GM18861 (cell line): Measurements from ENCODE around the gene TRDMT1.
A peak's percentile ranks its signal among the peaks of the same experiment; 100 is the strongest.

Experiments used
- ATAC-seq: cut with Tn5 transposase; IDR thresholded peaks from one replicate; pipeline ENCODE4 v1.9.1; 2021; ENCODE audit not compliant: unreplicated experiment

Gene TRDMT1

DNA sequence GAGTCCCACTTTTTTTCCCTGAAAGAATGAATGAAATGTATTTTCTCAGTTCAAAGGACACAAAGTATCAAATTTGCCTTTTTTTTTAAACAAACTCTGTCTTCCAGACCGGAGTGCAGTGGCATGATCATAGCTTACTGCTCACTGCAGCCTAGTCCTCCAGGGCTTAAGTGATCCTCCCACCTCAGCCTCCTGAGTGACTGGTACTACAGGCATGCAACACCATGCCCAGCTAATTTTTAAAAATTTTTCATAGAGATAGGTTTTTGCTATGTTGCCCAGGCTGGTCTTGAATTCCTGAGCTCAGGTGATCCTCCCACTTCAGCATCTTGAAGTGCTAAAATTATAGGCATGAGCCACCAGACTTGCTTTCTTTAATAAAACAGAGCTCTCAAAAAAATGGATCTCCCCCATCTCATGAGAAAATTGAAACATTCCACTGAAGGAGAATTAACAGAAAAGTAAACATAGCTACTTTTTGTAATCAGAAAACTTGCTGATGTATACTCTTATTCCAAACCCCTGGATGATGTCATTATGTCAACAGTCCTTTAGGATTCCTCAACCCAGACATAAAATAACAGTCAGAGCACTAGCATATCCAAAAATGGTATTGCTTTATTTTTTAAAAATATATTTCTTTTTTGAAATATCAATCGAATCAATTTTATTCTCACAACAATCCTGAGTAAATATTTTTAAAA lies 12.3 kb upstream of the TRDMT1 start:
- ATAC-seq = no peak

DNA sequence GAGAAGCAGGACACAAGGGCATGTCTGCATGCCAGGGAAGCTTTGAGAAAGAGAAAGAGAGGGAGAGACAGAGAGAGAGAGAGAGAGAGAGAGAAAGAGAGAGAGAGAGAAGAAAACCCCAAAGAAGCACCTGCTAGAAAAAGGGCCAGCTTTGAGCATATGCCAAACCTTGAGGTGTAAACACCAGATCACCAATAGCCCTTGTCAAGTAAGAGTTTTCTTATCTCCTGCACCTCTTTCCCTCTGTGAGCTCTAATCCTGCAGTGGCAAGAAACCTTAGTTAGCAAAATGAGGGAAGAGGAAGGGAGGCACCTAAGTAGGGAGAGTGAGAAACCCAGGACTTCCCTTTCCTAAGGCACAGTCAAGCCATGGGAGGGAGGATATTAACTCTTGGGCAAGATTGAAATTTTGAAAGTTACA lies 11.3 kb upstream of the TRDMT1 start:
- no peak for ATAC-seq

DNA sequence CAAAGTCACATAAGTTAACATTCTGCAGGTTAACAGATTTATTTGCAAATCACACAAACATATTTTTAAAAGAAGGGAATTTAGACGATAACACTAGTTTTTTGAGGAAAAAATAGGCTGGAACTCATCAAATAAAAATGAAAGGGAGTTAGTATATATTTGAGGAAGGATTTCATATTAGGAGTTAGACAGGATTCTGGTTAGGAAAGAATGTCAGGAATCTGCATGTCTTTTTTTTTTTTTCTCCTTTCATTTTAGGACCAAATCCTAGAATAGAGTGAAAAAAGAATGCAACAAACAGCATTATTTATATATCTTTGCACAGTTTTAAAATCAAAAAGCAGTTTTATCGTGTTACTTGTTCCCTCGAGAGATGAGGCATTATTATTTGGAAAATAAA lies 8.9 kb upstream of the TRDMT1 start:
- ATAC-seq = no peak

DNA sequence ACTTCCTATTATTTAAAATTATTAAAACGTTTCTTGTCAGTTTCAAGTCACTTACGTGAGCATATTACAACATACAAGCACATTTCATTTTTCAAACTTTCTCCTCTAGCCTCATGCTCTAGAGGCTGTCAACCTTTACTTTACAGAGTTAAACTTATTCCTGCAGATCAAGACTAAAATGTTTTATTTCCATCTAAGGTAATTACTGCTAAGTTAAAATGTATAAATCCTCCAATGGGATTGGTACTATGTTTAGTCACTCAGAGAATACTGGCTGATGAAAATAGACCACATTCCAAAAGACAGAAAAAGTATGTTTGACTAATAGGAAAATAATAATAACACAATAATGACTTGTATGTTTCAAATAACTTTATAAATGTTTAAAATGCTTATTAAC lies 8.4 kb upstream of the TRDMT1 start:
- no peak for ATAC-seq

DNA sequence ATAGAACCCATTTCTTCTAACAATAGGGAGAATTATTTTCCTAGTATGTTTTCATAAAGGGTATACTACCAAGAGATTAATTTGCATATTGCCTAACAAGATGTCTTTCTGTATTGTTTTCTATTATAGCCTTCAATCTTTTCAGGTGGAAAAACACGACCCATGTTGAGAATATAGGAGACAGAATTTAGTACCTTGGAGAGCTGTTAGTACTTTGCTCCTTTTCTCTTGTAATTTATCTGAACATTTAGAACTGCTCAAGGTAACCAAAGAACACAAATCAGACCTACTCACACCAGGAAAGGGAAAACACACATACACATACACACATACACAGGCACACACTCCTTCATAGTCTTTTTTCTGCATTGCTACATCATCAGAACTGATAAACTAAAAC lies 7.8 kb upstream of the TRDMT1 start:
- no peak for ATAC-seq

DNA sequence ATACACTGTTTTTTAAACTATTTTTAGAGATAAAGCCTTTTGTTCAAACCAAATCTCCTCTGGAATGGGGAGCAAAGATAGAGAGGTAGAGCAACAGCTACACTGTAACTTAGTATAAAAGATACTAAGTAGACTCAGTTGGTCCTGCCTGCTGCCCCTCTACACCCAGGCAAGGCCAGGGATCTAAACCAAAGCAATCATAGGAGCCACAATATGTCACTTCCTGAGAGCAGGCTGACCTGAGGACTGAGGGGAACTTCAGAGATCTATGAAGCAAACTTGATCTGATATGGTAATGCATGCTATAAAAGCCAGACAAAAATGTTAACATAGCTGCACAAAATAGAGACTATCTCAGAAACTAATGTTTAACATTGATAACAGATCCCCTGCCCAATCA lies 7.0 kb upstream of the TRDMT1 start:
- no peak for ATAC-seq

DNA sequence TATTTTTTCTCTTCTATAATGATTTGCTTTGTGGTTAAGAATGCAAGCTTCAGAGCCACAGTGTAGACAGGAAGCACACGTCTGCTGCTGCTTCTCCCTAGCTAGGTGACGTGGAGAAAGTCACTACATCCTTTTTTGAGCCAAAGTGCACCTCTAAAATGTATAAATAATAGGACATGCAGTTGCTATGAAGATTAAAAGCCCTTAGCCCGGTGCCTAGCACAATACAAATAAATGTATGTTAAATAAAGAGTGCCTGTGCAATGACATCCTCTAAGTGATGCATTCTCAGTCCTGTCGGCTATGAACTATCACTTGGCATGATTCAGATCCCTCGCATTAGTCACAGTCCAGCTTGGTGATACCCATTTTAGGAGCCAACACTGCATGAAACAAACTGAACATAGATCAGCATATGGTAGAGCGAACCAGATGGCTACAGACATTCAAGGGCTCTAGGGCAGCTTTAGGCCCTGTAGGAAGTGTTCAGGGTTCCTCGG lies 4.8 kb upstream of the TRDMT1 start:
- peak; percentile 76 for ATAC-seq

DNA sequence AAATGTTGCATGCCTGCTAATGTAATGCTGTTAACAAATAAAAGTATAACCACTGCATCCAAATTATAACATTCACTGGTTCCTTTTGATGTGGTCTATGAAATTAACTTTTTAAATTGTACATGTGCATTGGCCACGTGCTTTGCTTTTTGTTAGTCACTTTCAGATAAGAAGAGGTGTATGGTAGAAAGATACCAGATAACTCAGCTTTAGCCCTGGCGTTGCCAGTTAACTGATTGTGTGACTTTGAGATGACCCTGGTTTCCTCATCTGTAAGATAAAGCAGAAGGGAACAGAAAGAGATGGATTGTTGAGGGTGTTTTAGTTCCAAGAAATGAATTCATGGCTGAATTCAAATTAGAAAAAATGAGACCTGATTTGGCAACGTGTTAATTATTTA lies 1.9 kb upstream of the TRDMT1 start:
- no peak for ATAC-seq

DNA sequence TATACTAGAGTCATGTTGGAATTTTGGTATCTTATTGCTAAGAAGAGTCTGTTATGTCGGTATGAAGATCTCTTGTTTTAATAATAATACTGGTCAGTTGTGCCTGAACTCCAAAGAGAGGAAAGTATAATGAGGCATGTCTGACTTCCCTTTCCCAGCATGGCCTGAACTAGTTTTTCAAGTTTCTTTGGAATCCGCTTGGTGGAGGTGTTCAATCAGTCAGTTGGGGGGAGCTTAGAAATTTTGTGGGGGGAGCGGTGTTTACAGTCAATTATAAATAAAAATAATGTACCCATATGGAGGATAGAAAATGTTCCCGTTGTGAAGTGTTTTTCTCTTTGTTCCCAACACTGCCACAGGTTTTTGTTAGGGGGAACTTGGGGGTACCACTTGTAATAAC lies 1.5 kb upstream of the TRDMT1 start:
- no peak for ATAC-seq

DNA sequence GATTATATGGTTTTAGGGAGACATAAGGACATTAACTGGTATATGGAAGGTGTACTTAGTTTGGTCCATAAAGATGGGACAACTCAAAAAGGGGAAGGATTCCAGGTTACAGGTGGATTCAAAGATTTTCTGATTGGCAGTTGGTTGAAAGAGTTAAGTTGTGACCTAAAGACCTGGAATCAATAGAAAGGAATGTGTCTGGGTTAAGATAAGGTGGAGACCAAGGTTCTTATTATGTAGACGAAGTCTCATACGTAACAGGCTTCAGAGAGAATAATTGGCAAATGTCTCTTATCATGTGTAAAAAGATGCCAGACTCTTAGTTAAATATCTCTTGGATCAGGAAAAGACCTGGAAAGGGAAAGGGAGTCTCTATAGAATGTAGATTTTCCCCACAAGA lies 1.0 kb upstream of the TRDMT1 start:
- ATAC-seq = no peak

DNA sequence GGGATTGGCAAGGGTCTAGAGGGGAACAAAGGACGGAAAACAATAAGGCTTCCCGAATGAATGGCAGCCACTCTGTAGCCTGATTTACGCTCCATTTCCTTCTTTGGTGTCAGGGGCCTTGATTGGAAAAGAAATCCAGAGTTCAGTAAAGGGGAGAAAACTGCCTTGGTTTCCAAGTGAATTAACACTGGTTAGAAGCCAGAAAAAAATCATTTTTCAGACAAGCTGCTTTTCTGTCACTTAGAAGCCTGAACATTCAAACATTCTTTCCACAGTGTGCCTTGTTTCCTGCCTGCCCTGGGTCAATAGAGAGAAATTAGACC lies 283 bp upstream of the TRDMT1 start:
- no peak for ATAC-seq

DNA sequence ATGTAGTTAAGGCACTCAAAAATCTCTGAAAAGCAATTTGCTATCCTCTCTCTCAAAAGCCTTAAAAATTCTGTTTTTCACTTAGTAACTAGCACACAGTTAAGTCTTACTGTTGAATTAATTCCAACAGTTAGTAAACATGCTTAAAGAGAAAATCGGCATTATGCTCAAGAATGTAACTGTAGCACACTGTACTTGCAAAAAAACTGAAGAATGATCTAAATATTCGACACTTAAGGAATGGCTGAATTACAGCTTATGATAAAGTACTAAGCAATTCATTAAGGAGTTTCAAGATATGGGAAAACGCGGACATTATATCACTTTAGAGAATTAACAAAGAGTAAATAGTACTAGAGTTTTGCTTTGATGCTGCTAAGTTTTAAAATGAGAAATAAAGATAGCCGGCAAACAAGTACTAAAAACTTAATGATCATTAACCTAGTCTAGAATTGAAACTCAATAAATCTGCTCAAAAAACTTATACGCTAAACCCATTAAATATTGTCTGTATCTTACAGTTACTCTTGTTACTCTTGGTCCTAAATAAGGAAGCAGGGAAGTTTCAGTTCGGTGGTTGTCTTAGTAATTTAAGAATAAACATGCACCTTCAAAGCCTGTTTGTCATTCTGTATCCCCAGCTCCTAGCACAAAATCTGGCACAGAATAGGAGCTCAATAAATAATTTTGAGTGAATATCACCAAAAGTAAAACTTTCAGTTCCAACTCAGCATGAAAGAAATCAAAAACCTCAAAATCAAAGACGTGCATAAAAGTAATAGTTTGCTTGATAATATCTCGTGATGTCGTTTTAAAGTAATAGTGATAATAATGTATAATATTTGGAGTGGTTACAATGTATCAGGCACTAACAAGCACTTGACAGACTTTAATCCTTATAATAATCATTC lies 1.2 kb downstream of the TRDMT1 start:
- no peak for ATAC-seq

DNA sequence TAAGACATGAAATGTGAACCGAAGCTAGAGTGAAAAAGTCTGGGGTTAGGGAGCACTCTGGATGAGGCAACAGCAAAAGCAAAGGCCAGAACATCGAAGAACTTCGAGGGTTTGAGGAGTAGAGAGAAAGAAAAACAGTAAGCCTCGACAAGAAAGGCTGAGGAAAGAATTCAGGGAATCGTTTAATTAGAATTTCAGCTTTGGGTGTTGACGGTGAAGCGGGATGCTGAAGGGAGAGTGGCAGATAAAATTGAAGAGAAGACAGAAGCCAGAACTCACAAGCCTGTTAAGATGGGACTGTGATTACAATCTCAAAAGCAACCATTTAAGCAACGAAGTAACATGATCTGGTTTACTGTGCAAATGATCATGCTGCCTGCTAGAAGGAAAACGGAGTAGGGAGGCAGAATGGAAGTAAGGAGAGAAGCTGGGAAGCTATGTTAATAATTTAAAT lies 2.1 kb downstream of the TRDMT1 start:
- ATAC-seq = no peak

DNA sequence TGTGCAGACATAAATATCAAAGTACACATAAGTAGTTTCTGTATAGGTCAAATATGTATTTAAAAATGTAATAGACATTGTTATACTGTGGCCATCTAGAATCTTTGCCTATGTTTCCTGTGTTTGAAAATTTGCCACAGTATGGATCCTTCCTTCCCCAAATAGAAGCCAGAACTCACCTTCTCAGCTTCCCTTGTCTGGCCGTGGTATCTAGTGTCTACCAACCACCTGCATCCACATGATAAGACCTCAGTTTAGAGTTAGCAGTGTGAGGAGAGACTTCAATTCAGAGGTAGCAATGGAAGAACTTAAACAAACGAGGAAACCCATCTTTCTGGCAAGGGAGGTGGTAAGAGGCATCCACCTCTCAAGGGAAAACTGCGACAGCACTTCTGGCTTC lies 4.9 kb downstream of the TRDMT1 start:
- no peak for ATAC-seq

DNA sequence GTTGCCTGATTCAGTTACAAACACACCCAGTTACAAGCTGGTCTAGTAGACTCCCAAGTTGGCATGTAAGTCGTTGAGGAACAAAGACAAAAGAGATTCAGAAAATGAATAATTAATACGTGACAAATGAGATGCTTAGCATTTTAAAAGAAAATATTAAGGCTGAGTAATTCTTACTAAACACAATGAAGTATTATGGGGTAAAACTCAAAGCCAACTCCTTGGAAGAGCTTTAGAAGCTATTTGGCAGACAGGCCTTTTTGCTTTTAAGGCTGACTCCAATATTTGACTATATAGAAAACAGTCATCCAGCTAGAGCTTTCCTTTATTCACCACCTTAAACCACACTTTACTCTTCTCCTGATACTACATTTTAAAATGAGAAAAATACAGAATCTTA lies 5.4 kb downstream of the TRDMT1 start:
- no peak for ATAC-seq

DNA sequence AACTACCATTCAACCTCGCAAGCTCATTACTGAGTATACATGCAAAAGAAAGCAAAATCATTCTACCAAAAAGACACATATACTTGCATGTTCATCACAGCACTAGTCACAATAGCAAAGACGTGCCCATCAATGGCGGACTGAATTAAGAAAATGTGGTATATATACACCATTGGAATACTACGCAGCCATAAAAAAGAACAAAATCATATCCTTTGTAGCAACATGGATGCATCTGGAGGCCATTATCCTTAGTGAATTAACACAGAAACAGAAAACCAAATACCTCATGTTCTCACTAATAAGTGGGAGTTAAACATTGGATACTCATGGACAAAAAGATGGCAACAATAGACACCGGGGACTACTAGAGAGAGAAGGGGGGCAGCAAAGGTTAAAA lies 6.4 kb downstream of the TRDMT1 start:
- no peak for ATAC-seq

DNA sequence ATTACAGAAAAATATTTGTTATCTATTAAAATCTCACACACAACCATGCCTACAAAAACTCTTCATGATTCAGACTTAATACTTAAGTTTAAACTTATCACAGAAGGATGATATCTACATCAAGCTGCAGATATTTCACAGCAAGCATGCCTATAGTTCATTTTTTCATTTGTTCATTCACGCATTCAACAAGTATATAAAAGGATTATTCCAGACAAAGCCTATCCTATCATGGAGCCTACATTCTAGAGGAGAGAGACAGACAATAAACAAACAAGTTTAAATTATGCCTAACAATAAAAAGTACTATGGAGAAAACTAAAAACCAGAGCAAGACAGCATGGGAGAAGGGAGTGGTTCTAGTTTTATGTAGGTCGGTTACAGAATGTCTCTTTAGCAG lies 10.9 kb downstream of the TRDMT1 start:
- no peak for ATAC-seq

DNA sequence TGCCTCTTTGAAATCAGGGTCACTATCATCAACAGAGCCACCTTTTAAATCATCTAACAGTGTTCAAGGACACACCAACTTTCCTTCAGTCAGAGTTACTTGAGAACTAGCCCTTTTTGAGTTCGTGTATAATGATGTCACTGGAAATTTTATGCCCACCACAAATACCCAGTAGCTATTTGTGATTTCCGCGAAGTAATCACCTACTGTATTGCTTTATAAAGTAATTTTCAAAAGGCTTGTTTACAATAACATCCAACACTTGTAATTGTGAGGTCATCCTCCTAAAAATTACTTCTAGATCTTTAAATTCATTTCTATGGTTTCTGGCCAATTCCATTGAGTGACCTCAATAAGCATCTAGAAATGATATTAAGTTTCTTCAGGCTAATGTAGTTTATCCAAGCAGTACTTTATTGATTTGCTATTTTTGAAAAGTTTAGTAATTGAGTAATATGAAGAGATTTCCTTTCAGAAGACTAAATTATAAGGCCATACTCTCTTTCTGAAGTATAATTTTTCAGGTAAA lies 12.8 kb downstream of the TRDMT1 start:
- ATAC-seq = no peak

DNA sequence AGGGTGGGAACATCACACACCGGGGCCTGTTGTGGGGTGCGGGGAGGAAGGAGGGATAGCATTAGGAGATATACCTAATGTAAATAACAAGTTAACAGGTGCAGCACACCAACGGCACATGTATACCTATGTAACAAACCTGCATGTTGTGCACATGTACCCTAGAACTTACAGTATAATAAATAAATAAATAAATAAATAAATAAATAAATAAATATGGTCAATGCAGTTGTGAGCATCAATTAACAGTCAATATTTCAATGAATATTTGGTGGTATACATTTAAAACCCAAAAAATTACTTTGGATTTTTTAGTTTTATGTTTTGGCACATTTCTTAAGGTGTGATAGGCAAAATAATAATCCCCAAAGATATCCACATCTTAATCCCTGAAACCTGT lies 15.6 kb downstream of the TRDMT1 start:
- ATAC-seq = no peak

DNA sequence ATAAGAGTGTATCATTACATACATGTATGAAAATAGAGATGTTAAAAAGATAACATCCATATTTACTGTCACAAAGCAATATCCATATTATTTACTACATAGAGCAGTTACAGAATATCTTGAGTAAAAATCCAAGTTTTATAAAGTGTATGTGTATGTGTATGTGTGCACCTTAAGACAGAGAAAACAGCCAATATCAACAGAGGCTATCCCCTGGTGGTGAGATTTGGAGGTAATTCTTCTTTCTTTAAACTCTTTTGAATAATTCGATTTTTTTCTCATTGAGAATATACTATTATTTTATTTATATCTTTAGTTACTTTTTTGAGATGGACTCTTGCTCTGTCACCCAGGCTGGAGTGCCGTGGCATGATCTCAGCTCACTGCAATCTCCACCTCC lies 18.4 kb downstream of the TRDMT1 start:
- ATAC-seq = no peak

DNA sequence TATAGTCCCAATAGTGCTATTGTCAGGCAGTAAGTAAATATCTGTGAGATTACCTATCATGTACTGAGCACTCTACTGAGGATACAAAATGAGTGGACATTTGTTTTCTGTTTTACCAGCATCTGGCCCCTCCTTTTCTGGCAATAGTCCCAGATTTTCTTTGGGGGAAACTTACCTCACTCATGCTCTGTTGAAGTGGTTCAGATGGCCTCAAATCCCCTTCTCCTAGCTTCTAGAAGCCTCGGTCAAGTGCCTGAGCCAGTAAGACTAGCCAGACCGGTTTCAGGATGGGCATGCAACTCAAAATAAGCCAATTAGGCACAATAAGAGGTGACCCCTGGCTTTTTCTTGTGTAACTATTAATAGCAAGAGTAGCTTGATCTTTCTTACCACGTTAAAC lies 19.7 kb downstream of the TRDMT1 start:
- ATAC-seq = no peak

DNA sequence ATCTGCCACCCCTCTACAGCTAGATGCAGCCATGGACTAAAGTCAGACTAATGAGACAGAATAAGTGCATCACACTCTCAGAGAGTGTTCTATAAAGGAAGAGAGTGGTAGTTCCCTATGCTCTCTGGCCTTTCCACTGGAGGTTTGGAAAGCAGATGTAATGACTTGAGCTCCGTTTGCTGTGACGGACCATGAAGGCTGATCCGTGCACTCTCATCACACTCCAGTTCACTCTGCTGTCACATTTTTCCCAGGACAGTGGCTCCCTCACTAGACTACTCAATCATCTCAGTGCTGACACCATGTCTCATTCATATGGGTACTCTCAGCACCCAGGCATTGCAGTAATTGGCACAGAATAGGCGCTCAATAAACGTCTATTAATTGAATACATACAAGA lies 20.4 kb downstream of the TRDMT1 start:
- no peak for ATAC-seq
